ENCODE data around the gene PPIA. TPM values are rescaled to one million over a fixed set of nuclear protein-coding genes. Genes with fewer than 3 reads are reported as not detected.
A peak's percentile ranks its signal among the peaks of the same experiment; 100 is the strongest.

PPIA gene
- polyA plus RNA-seq (ENCODE audit: insufficient read length), result 754 TPM

GRCh38 chr7:44796504-44797328 is at the start of gene PPIA:
PPIA (plus strand) TSS chr7:44796681; CDS start chr7:44796725, 44 bp downstream.
- peak; percentile 97 for DNase-seq (ENCODE audit: low read depth)

- DNase-seq (ENCODE audit: low read depth), result no peak
Measured at GRCh38 chr7:44748045-44748947, 48.2 kb upstream of the PPIA start, which contains the start of gene ZMIZ2. ZMIZ2 (plus strand) TSS chr7:44748847; CDS start chr7:44756250, 7,403 bp downstream.

DNA sequence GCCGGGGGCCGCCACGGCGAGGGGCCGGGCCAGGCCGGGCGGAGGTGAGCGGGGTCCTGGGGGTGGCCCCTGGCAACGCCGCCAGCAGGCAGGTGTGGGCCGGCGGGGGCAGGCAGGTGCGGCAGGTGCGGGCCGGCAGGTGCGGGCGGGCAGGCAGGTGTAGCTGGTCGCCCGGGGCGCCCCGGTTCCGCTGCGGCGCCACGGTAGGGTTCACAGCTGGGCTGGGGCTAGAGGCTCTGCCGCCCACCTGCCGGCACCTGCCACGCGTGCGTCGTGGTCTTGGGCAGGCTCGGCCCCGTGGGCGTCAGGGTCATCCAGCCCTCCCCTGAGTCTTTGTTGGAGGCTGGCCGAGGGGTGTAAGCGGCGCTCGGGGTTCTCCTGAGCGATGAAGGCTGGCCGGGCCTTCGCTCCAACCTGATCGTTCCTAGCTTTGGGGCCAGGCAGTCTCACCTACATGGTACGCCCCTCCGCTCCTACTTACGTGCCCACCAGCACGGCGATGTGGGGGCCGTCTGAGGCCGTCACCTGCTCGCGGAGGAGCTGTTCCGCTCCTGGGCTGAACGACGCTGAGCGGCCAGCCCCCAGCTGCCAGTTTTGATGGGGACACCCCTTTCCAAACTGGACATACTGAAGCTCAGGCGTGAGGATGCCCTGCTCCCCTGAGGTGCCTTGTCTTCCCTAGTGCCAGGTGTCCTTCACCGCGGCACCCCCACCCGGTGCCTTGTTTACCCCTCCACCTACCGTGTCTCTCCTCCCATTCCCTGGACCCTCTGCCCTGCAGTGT is 47.3 kb upstream of the PPIA start:
- no peak for DNase-seq (ENCODE audit: low read depth)

DNA sequence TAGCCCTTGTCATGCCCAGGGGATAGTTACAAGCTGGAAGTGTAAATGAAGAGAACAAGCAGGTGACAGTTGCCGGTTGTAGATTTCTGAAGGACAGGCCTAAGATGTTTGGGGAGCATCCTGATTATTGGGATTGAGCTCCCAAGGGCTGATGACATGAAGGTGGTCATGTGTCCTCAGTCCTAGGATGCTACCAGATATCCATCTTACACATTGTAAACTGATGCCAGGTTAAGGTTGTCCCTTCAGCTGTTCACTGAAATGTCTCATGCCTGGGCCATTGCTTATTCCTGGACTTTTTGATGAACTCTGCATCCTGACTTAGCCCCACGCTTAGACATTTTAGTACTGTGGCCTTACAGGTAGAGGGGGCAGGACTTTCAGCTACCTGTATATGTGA is 46.5 kb upstream of the PPIA start:
- no peak for DNase-seq (ENCODE audit: low read depth)

GRCh38 chr7:44750424-44750823 is 46.1 kb upstream of the PPIA start:
- DNase-seq (ENCODE audit: low read depth), result no peak

DNA sequence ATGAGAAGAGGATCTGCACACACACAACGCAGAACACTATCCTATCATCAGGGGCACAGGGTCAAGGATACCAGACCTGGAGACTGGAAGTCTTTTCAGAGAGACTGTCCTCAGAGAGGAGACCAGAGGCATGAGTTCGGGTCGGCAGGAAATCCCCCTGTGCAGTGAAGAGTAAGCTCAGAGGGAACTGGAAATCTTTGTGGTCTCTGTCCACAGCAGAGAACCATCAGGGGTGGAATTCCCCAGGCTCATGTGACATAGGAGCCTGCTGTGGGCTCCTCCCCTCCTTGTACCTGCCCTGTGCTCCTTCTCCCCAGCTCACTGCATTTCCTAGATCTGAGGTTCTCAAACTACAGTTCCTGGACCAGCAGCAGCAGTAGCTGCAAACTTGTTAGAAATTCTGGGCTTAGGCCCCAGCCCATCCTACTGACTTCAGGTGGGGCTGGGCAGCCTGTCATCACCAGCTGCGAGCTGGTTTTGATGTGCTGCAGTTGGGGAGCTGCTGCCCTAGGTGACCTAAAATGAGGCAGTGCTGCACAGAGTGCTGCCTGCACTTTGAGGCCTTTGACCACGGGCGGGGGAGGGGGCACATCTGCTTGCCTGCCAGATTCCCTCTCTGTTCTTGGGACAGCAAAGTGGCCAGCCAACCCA is 45.4 kb upstream of the PPIA start:
- DNase-seq (ENCODE audit: low read depth), result no peak

- no peak for DNase-seq (ENCODE audit: low read depth)
Measured at GRCh38 chr7:44752822-44753221, 43.7 kb upstream of the PPIA start.

- DNase-seq (ENCODE audit: low read depth), result no peak
Measured at GRCh38 chr7:44754802-44755697, 41.4 kb upstream of the PPIA start.

DNA sequence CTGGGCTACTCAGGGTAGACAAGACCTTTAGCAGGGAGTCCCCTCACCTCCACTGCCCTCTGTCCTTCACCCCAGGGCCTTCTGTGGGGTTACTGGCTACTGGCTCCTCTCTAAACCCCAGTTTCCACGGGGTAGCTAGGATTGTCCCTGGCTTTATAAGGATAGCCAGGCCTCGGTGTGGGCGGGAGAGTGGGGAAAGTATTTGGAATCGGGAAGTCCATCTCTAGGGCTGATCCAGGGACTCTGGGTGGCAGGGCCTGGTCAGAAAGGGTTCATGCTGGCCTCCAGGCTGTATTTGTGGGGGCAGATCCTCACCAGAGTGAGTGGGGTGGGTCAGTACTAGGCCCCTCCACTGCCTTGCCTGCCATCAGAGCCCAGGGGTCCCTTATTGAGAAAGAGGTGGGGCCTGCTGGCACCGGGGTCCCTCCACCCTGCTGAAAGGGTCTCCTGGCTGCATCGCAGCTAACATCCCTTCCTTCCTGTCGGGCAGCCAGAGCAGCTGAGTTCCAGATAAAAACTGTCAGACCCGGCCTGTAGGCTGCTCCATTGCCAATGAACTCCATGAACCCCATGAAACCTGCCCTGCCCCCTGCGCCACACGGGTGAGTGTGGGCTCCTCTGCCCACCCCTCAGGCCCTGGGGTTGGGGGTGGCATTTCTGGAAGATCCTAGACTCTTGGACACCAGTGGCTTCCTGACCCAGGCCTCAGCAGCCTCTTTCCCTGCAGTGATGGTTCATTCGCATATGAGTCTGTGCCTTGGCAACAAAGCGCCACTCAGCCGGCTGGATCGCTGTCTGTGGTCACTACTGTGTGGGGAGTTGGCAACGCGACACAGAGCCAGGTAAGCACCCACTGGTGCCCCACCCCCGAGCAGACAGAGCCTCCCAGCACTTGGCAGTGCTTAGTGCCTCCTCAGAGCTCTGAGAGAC is 40.5 kb upstream of the PPIA start:
- DNase-seq (ENCODE audit: low read depth), result no peak

DNA sequence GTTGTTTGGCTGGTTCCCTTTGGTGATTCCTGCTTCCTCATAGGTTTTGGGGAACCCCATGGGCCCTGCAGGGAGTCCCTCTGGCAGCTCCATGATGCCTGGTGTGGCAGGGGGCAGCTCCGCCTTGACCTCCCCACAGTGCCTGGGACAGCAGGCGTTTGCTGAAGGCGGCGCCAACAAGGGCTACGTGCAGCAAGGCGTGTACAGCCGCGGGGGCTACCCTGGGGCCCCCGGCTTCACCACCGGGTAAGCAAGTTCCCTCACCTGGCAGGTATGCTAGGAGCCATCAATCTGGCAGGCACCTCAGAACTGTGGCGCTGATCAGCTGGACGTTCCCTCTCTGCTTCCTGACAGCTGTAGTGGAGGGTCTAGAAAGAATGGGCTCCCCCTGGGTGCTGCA is 39.6 kb upstream of the PPIA start:
- DNase-seq (ENCODE audit: low read depth), result no peak

DNA sequence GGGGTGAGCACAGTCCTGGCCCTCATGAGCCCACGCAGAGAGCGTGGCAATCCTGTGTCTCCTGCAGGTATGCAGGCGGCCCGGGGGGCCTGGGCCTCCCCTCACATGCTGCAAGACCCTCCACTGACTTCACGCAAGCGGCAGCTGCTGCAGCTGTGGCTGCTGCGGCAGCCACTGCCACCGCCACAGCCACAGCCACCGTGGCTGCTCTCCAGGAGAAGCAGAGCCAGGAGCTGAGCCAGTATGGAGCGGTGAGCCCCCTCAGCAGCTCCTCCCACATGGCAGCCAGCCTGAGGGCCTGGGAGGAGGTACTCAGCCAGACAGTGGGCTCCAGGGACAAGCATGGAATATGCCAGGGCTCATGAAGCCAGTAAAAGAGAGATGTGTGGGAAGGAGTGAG is 39.2 kb upstream of the PPIA start:
- DNase-seq (ENCODE audit: low read depth), result no peak

DNA sequence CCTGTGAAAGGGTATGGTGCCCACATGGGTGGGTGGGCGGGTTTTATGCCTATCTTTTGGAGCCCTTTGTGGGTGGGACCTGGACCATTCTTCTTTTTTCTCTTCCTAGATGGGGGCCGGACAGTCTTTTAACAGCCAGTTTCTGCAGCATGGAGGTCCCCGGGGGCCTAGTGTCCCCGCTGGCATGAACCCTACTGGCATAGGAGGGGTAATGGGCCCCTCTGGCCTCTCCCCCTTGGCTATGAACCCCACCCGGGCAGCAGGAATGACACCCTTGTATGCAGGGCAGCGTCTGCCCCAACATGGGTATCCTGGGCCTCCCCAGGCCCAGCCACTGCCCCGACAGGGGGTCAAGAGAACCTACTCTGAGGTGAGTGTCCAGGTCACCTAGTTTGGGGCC is 38.7 kb upstream of the PPIA start:
- no peak for DNase-seq (ENCODE audit: low read depth)

DNA sequence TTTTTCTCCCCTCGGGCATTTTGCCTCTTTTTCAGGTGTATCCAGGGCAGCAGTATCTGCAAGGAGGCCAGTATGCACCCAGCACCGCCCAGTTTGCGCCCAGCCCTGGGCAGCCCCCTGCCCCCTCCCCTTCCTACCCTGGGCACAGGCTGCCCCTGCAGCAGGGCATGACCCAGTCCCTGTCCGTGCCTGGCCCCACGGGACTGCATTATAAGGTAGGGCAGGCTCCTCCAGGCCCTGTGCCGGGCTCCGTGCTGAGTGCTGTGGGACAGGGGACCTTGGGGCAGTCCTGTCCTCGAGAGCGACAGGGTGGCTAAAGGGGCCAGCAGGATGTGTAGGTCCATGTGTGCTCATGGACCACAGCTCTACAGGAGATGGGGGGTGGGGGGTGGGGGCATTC is 37.2 kb upstream of the PPIA start:
- DNase-seq (ENCODE audit: low read depth), result no peak

DNA sequence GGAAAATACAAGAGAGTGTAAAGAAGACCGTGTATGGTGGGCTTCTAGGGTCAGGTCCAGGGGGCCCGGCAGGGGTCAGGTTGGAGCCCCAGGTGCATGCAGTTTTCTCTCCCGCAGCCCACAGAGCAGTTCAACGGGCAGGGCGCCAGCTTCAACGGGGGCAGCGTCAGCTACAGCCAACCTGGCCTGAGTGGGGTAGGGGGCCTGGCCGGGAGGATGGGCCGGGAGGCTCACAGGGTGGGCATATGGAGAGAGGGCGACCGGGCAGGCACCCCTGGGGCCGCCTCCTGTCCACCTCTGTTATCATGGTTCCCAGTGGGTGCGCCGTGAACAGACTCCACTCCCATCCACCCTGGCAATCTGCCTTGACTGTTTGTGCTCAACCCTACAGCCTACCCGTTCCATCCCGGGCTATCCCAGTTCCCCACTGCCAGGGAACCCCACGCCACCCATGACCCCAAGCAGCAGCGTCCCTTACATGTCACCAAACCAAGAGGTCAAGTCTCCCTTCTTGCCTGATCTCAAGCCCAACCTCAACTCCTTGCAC is 36.4 kb upstream of the PPIA start:
- DNase-seq (ENCODE audit: low read depth), result no peak

DNA sequence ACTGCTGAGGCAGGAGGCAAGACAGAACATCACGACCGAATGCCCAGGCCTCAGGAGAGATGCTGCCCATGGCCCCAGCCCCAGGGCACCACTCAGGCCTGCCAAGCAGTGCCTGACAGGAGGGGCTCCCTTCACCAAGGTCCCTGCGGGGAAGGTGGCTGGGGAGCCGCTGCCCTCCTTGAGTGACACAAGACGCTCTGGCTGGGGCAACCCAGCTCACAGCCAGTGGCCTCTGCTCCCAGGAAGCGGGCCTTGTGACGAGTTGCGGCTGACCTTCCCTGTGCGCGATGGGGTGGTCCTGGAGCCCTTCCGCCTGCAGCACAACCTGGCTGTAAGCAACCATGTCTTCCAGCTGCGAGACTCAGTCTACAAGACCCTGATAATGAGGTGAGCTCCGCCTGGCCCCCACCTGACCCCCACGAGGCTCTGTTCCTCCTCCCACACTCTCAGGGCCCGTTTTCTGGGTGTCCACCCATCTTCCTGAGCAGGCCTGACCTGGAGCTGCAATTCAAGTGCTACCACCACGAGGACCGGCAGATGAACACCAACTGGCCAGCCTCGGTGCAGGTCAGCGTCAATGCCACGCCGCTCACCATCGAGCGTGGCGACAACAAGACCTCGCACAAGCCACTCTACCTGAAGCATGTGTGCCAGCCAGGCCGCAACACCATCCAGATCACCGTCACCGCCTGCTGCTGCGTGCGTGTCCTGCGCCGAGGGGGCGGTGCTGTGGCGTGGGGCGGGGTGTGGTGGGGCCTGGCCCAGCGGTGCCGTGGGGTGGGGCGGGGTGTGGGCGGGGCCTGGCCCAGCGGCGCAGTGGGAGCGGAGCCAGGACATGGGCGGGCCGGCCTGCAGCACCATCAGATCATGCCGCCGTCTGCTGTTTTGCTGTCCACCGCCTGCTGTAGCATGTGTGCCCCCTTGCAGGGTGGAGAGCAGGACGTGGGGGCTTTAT is 35.0 kb upstream of the PPIA start:
- DNase-seq (ENCODE audit: low read depth), result no peak

DNA sequence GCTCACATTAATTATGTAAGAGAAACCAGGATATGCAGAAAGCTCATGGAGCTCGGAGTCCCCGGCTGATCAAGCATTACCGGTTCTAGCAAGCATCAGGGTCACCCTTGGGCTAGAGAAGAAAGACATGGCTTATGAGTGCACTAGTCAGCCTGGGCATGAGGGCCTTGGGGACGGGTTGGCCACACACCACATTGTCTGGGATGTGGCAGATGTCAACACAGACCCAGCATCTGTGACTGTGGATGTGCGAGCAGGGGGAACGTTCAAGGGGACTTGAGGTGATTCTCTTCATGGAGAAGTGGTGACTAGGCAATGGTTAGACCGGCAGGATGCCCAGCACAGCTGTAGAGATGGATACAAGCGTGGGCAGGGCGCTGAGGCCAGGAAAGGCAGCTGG is 34.2 kb upstream of the PPIA start:
- no peak for DNase-seq (ENCODE audit: low read depth)

GRCh38 chr7:44762726-44763522 is 33.6 kb upstream of the PPIA start:
- DNase-seq (ENCODE audit: low read depth), result no peak
